Peyer's patch (tissue), 4 donors: Measurements from ENCODE around the gene ATP6V0D1.

Source experiments
- POLR2A ChIP-seq, 2 donors: fragments of 450-650 bp; IDR thresholded peaks; one replicate each; pipeline ENCODE4 v1.5.1; 2017; ENCODE audit warnings: antibody characterized with exemption in 2 of 2, mild to moderate bottlenecking in 2 of 2, moderate library complexity in 2 of 2
- TF ChIP-seq, protein P1 (sequence below), 6 experiments: fragments of 450-650 bp in 4 of 6; fragments of 200-600 bp in 2 of 6; sonication (generic) in 1 of 6; IDR thresholded peaks; one replicate each; pipeline ENCODE4 v1.5.1; 2017 to 2019; ENCODE audit warnings: antibody characterized with exemption in 6 of 6, mild to moderate bottlenecking in 3 of 6, moderate library complexity in 1 of 6

DNA sequence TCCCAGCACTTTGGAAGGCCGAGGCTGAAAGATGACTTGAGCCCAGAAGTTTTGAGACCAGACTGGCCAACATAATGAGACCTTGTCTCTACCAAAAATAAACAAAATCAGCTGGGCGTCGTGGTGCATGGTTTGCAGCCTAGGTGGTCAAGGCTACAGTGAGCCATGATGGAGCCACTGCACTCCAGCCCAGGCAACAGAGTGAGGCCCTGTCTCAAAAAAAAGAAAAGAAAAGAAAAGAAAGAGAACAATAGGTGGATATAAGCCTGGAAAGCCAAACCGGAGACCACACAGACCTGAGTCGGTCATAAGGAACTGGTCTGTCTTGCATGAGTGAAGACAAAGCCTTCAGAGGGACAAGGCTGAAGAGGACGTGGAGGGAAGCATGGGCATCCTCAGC lies 14.4 kb downstream of the ATP6V0D1 start:
- TF ChIP-seq, protein P1, sequence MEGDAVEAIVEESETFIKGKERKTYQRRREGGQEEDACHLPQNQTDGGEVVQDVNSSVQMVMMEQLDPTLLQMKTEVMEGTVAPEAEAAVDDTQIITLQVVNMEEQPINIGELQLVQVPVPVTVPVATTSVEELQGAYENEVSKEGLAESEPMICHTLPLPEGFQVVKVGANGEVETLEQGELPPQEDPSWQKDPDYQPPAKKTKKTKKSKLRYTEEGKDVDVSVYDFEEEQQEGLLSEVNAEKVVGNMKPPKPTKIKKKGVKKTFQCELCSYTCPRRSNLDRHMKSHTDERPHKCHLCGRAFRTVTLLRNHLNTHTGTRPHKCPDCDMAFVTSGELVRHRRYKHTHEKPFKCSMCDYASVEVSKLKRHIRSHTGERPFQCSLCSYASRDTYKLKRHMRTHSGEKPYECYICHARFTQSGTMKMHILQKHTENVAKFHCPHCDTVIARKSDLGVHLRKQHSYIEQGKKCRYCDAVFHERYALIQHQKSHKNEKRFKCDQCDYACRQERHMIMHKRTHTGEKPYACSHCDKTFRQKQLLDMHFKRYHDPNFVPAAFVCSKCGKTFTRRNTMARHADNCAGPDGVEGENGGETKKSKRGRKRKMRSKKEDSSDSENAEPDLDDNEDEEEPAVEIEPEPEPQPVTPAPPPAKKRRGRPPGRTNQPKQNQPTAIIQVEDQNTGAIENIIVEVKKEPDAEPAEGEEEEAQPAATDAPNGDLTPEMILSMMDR (IDR thresholded peaks at IDR 0.05), result no peak
- no peak for TF ChIP-seq POLR2A (IDR thresholded peaks at IDR 0.05)
